Neural progenitor cell (in vitro differentiated cells): ENCODE measurements around the gene SMYD3. TPM values are rescaled to one million over a fixed set of nuclear protein-coding genes. Genes with fewer than 3 reads are reported as not detected.

ENCODE experiments used
- DNase-seq: peaks from one replicate; pipeline ENCODE4 v3.0.0-alpha.2; 2016; ENCODE audit warnings: low spot score
- H2AFZ ChIP-seq: fragments of 200-600 bp; sonication (generic); replicated peaks from 2 replicates; pipeline ENCODE4 v1.6.1; 2016; ENCODE audit warnings: antibody characterized with exemption
- H3F3A ChIP-seq: fragments of 200-600 bp; sonication (generic); 2 replicates; pipeline ENCODE4 v1.6.1; 2016; ENCODE audit warnings: antibody characterized with exemption, low read depth
- H3K27ac ChIP-seq: fragments of 200-600 bp; sonication (generic); 2 replicates; pipeline ENCODE4 v1.5.1; 2016; ENCODE audit warnings: mild to moderate bottlenecking
- H3K27me3 ChIP-seq: fragments of 200-600 bp; sonication (generic); 2 replicates; pipeline ENCODE4 v1.6.1; 2016; ENCODE audit warnings: mild to moderate bottlenecking, moderate library complexity
- H3K36me3 ChIP-seq: fragments of 200-600 bp; sonication (generic); 2 replicates; pipeline ENCODE4 v1.5.1; 2016
- H3K4me1 ChIP-seq: fragments of 200-600 bp; sonication (generic); 2 replicates; pipeline ENCODE4 v1.6.1; 2016; ENCODE audit warnings: mixed run types
- H3K4me2 ChIP-seq: fragments of 200-600 bp; sonication (generic); 2 replicates; pipeline ENCODE4 v1.6.1; 2016
- H3K4me3 ChIP-seq: fragments of 200-600 bp; sonication (generic); 2 replicates; pipeline ENCODE4 v1.5.1; 2016
- H3K79me2 ChIP-seq: fragments of 200-600 bp; sonication (generic); 2 replicates; pipeline ENCODE4 v1.6.1; 2016; ENCODE audit warnings: low read depth
- H3K9ac ChIP-seq: fragments of 200-600 bp; sonication (generic); 2 replicates; pipeline ENCODE4 v1.6.1; 2016
- H3K9me3 ChIP-seq: fragments of 200-600 bp; sonication (generic); 2 replicates; pipeline ENCODE4 v1.5.1; 2016; ENCODE audit warnings: low read depth
- H4K20me1 ChIP-seq: fragments of 200-600 bp; sonication (generic); 2 replicates; pipeline ENCODE4 v1.6.1; 2016; ENCODE audit warnings: low read depth
- H3K27ac Mint-ChIP-seq: 3 replicates; pipeline ENCODE4 v1.8.0; 2021; ENCODE audit warnings: mixed read lengths
- H3K27me3 Mint-ChIP-seq: 2 replicates; pipeline ENCODE4 v1.8.0; 2022; ENCODE audit warnings: low read depth, mild to moderate bottlenecking, inconsistent platforms, moderate library complexity, mixed read lengths; ENCODE audit not compliant: insufficient read depth
- H3K36me3 Mint-ChIP-seq: 3 replicates; pipeline ENCODE4 v1.8.0; 2021; ENCODE audit warnings: mixed read lengths
- H3K4me1 Mint-ChIP-seq: 3 replicates; pipeline ENCODE4 v1.8.0; 2021; ENCODE audit warnings: mixed read lengths
- H3K4me3 Mint-ChIP-seq: 3 replicates; pipeline ENCODE4 v1.8.0; 2021; ENCODE audit warnings: mild to moderate bottlenecking, moderate library complexity, mixed read lengths
- H3K9me3 Mint-ChIP-seq: 3 replicates; pipeline ENCODE4 v1.8.0; 2020; ENCODE audit warnings: mixed read lengths
- CTCF ChIP-seq: fragments of 200-600 bp; sonication (generic); IDR thresholded peaks from 2 replicates; pipeline ENCODE4 v1.5.1; 2017; ENCODE audit warnings: antibody characterized with exemption, mild to moderate bottlenecking
- EZH2 ChIP-seq: fragments of 200-600 bp; sonication (generic); IDR thresholded peaks from 2 replicates; pipeline ENCODE4 v1.6.1; 2017; ENCODE audit warnings: antibody characterized with exemption, mild to moderate bottlenecking, moderate library complexity
- EZH2phosphoT487 ChIP-seq: fragments of 200-600 bp; sonication (generic); IDR thresholded peaks from 2 replicates; pipeline ENCODE4 v1.6.1; 2017; ENCODE audit warnings: antibody characterized with exemption
- total RNA-seq: library from RNA; depleted of rRNA; stranded (reverse); fragments of >200 nt; gene quantifications from 2 replicates; pipeline ENCODE4 v1.2.3, GENCODE V29; 2015; ENCODE audit warnings: low replicate concordance

The SMYD3 gene
- total RNA-seq, 1 donor from 2014 or later, result 43.2 TPM

- Histone ChIP-seq H3K9me3 (no peaks in the 10 kb centered on the region), H2AFZ (no peak overlapping the region), H4K20me1 (no peaks in the 10 kb centered on the region), H3K27ac (no peak overlapping the region), H3K4me1 (peaks cover 3% of the 10 kb centered on the region), H3K27me3 (no peaks in the 10 kb centered on the region), H3K4me3 (no peak overlapping the region), H3K4me2 (no peak overlapping the region), H3K36me3 (no peaks in the 10 kb centered on the region), H3K79me2 (no peaks in the 10 kb centered on the region), H3F3A (no peaks in the 10 kb centered on the region), H3K9ac (no peak overlapping the region)
- peaks cover 2% of the 10 kb centered on the region for H3K27me3 Mint-ChIP-seq
- H3K9me3 Mint-ChIP-seq, result no peaks in the 10 kb centered on the region
- no peak for TF ChIP-seq CTCF
- H3K27ac Mint-ChIP-seq, result no peak overlapping the region
- no peak for DNase-seq
- H3K4me1 Mint-ChIP-seq, result peaks cover 13% of the 10 kb centered on the region
- H3K4me3 Mint-ChIP-seq, result no peak overlapping the region
- peaks cover 1% of the 10 kb centered on the region for H3K36me3 Mint-ChIP-seq
These were observed 518.5 kb downstream of the SMYD3 start for GRCh38 chr1:245988393-245989078.

- Mint-ChIP-seq H3K4me1 (peaks cover 15% of the 10 kb centered on the region), H3K27ac (peak overlapping the region; percentile 50), H3K27me3 (no peaks in the 10 kb centered on the region), H3K4me3 (peak overlapping the region; percentile 22), H3K36me3 (peaks cover 2% of the 10 kb centered on the region), H3K9me3 (no peaks in the 10 kb centered on the region)
- DNase-seq, result no peak
- no peaks in the 10 kb centered on the region for H3F3A ChIP-seq
- no peak overlapping the region for H3K27ac ChIP-seq
- H3K27me3 ChIP-seq, result no peaks in the 10 kb centered on the region
- H3K79me2 ChIP-seq, result no peaks in the 10 kb centered on the region
- no peaks in the 10 kb centered on the region for H3K36me3 ChIP-seq
- H3K9me3 ChIP-seq, result no peaks in the 10 kb centered on the region
- no peak overlapping the region for H3K4me2 ChIP-seq
- H3K9ac ChIP-seq, result no peak overlapping the region
- no peak overlapping the region for H2AFZ ChIP-seq
- TF ChIP-seq CTCF (no peak), EZH2phosphoT487 (no peak), EZH2 (no peak)
- no peak overlapping the region for H3K4me3 ChIP-seq
- H3K4me1 ChIP-seq, result peaks cover 6% of the 10 kb centered on the region
- no peaks in the 10 kb centered on the region for H4K20me1 ChIP-seq
These were observed 519.1 kb downstream of the SMYD3 start for GRCh38 chr1:245987997-245988392.

GRCh38 chr1:245987577-245987976 lies 519.5 kb downstream of the SMYD3 start:
- Histone ChIP-seq H3K36me3 (no peaks in the 10 kb centered on the region), H3K4me2 (no peak overlapping the region), H3K4me1 (peaks cover 6% of the 10 kb centered on the region), H3K4me3 (no peak overlapping the region), H3K9ac (no peak overlapping the region), H3F3A (no peaks in the 10 kb centered on the region), H4K20me1 (no peaks in the 10 kb centered on the region), H3K9me3 (no peaks in the 10 kb centered on the region), H3K27me3 (no peaks in the 10 kb centered on the region), H3K79me2 (no peaks in the 10 kb centered on the region), H3K27ac (no peak overlapping the region), H2AFZ (no peak overlapping the region)
- Mint-ChIP-seq H3K27ac (no peak overlapping the region), H3K4me3 (no peak overlapping the region), H3K36me3 (peaks cover 2% of the 10 kb centered on the region), H3K4me1 (peaks cover 15% of the 10 kb centered on the region), H3K27me3 (no peaks in the 10 kb centered on the region), H3K9me3 (no peaks in the 10 kb centered on the region)
- no peak for TF ChIP-seq EZH2phosphoT487
- no peak for TF ChIP-seq EZH2
- no peak for TF ChIP-seq CTCF
- DNase-seq, result no peak
